Jurkat, Clone E6-1 (cell line): ENCODE data around the gene RBKS. TPM values are rescaled to one million over a fixed set of nuclear protein-coding genes. Genes with fewer than 3 reads are reported as not detected.
A peak's percentile ranks its signal among the peaks of the same experiment; 100 is the strongest.

Source experiments
- DNase-seq: peaks from one replicate; pipeline ENCODE4 v3.0.0-alpha.2; 2011; ENCODE audit warnings: low read depth, low spot score
- H3K4me3 ChIP-seq: 2 replicates; pipeline ENCODE4 v1.5.1; 2011; ENCODE audit warnings: mild to moderate bottlenecking, low read length, control low read depth, moderate library complexity
- polyA plus RNA-seq: library from polyadenylated mRNA; unstranded; fragments of >200 nt; gene quantifications from one replicate; pipeline ENCODE4 v1.2.1, GENCODE V29; 2012; ENCODE audit warnings: missing spikeins; ENCODE audit not compliant: insufficient read length, insufficient read depth

The RBKS gene
- polyA plus RNA-seq, result 1.7 TPM

DNA sequence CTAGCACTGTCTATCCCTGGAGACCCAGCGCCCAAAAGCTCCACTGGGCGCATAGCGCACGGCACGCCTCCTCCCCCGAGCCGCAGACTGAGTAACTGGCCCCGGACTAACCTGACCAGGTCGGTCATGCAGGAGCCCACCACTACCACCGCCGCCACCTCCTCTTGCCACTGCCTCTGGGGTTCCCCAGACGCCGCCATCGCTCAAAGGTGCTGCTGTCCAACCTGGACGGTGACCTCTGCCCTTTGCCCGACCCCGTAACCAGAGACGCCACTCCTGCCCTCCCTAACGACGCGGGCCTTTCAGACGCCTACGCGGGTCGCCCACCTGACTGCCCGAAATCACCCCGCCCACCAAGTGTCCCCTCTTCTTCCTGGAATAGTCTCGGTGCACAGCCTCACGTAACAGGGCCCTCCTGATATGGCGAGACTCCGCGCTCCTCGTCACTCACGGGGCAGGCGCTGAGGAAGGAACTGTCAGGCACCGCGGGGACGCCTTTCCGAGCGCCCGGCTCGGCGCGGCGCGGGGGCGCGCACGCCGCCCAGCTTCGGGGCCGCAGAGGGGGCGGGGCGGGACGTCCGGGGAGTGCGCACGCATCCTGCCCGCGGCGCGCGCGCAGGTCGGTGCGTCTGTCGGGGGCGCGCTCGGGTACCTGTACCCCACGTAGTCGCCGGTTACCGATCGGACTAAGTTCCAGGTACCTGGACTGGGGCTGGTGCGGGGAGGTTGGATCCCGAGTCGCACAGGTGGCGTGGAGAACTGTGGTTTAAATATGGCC lies at the start of gene RBKS, which contains the start of gene BABAM2:
TSS of gene RBKS (minus strand) at position 242 of the 778 bp plus-strand sequence. CDS start at position 200, 42 bp downstream.
TSS of gene BABAM2 (plus strand) at position 584 of the 778 bp plus-strand sequence. CDS start 3,828 bp downstream, outside the sequence.
- H3K4me3 ChIP-seq, result peak within 1 kb of the TSS; percentile 91

DNA sequence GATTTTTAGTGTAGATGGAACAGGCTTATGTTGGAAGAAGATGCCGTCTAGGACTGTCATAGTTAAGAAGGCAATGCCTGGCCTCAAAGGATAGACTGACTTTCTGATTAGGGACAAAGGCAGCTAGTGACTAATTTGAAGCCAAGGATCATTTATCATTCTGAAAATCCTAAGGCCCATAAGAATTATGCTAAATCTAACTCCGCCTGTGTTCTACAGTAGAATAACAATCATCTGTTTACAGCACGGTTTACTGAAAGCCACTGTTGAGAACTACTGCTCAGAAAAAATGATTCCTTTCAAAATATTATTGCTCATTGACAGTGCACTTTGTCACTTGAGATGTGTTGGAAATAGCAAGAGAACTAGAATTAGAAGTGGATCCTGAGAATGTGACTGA lies 44.8 kb upstream of the RBKS start:
- H3K4me3 ChIP-seq, result no peak overlapping the region
- no peak for DNase-seq

More for the DNA sequence above, at the start of gene RBKS, which contains the start of gene BABAM2:
- DNase-seq, result peak; percentile 70

DNA sequence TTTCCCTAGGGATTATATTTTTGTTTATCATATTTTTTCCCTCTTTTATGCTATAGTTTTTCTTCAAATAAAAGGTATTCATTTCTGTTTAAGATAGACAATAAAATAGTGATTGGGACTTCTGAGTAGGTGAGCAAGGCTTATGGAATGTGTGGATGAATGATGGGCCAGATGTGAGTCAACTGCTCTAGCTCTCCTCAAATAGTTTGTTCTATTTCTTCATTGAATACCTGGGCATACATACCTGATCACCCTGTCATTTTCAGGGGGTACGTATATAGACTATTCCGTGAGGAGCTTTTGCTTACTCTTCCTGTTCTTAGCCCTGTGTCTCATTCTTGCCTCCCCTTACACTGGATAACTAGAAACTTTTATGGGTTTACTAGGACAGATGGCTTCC lies 42.2 kb upstream of the RBKS start:
- no peak overlapping the region for H3K4me3 ChIP-seq
- DNase-seq, result no peak

DNA sequence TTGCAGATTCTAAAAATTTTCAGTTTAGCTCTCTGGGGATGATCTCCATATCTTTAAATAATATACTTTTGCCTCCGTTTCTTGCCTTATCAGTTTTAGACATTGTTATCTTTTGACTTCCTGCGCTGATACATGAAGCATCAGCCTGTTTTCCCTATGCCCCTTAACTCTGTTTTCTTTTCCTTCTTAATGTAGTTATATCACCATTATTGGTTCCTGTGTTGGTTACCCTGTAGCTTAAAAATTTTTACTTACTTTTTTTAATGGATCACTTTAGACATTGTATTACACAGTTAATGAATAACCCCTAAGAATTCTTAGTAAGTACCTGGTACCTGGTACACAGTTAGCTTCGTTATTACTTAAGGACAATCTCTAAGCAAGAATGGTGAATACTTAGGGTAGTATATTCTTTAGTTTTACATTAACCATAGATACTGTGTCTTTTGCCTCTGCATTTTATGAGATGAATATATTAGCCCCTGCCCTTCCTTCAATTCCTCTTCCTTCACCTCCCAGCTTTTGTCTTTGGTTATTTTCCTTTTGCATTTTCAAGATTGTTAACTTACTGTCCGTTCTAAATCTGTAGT lies 41.3 kb upstream of the RBKS start:
- DNase-seq, result no peak
- no peak overlapping the region for H3K4me3 ChIP-seq

DNA sequence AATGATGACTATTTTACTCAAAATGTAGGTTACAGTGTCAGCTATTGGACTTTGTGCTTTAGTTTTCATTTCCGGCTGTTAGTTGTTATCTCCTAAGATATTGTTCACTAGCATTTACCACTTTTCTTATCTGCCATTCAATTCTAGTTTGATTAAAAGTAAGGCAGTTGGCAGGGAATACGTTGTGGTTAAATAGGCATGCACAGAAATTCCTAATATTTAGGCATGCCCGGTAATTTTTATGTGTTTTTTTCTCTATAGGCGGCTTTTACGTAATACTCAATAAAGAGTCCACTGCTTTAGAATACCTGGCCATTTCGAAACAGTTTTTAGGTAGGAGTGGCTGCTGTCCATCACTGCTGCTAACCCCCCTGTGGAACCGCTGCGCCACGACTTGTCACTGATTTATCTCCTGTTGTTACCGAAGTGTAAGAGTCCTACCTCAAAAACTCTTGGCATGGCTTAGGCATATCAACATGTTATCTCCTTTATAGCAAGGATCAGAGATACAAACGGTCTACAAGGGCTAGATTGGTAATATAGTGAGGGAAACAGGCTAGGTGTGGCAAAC lies 39.8 kb upstream of the RBKS start:
- DNase-seq, result no peak
- H3K4me3 ChIP-seq, result no peak overlapping the region

DNA sequence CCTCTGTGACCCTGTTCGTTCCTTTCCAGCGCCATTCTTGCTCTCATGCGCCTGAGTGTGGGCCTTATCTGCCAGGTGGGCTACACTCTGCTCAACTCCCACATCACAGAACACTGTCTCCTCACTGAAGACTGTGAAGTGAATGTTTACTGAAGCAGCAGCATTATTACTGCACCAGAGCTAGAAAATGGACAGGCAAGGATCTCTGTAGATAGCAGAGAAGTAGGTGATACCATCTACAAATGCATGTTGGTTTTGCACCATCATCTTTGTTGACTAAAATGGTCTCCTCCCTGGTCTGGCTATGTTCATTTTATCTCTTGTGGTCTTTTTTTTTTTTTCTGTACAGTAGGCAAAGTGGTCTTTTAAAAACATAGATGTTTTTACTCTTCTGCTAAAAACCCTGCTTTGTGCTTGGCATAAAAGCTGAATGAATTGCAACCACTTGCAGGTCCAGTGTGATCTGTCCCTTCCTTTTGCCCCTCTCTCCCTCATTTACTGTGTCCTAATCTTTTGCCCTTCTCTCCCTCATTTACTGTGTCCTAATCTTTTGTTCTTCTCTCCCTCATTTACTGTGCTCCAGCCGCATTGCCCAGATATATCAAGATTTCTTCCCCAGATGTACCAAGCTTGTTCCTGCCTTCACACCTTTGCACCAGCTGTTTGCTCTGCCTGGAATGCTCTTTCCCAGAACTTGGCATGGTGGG lies 35.7 kb upstream of the RBKS start:
- no peak overlapping the region for H3K4me3 ChIP-seq

DNA sequence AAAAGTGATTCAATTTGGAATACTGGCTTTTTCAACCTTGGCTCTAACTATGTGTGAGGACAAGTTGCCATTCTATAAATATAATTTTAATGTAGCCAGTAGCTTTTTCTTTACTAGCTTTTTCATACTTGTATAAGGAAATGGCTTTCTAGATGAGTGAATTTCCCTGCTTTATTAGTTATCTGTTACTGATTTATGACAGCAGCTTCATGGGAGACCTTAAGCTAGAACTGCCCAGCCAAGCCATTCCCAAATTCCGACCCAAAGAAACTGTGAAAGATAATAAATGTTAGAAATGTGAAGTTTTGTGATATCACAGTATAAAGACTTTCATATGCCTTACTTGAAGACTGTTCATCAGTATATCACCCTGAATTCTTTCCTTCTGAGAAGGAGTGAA lies 32.7 kb upstream of the RBKS start:
- no peak for DNase-seq
- no peak overlapping the region for H3K4me3 ChIP-seq

More for the DNA sequence above, 35.7 kb upstream of the RBKS start:
- DNase-seq, result no peak

DNA sequence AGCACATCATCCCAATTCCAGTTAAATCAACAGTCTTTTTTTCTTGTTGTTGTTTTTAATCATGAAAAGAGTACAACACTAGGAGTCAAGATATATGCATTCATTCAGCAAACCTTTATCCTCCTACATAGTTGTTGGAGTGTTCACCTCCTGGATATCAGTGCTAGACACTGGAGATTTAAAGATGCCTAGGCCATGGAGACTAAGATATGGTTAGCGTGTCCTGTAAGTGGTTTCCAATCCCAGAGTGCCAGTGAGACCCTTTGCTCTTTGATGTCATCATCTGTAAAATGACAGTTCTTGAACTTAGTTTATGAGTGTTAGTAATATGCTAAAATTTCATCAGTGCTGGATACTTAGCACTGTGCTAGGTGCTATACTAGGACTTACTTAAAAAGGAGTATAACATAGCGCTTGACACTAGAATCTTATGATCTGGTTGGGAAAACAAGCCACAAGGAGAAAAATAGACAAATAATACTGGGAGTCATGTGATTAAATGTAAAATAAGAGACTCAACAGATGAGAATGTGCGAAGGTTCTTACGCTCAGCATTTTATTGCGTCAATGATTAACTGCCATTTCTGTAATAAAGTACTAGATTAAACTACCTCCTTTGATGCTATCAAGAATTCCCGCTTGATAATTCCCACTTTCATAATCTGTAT lies 31.8 kb upstream of the RBKS start:
- H3K4me3 ChIP-seq, result no peak overlapping the region
- no peak for DNase-seq

DNA sequence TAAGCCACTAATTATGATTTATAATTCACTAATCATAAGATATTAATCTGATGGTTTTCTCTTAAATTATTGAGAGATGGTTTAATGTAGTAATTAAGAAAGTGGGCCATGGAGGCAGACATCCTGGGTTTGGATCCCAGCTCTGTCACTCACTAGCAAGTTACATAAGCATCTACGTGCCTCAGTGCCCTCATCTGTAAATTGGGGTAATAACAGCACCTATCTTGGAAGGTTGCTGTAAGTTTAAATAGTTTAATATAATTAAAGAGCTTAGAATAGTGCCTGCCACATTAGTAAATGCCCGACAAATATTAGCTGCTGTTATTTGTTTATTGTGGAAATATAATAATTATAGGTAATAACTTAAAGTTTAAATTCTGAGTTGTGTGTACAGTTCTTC lies 31.2 kb upstream of the RBKS start:
- no peak overlapping the region for H3K4me3 ChIP-seq
- no peak for DNase-seq

DNA sequence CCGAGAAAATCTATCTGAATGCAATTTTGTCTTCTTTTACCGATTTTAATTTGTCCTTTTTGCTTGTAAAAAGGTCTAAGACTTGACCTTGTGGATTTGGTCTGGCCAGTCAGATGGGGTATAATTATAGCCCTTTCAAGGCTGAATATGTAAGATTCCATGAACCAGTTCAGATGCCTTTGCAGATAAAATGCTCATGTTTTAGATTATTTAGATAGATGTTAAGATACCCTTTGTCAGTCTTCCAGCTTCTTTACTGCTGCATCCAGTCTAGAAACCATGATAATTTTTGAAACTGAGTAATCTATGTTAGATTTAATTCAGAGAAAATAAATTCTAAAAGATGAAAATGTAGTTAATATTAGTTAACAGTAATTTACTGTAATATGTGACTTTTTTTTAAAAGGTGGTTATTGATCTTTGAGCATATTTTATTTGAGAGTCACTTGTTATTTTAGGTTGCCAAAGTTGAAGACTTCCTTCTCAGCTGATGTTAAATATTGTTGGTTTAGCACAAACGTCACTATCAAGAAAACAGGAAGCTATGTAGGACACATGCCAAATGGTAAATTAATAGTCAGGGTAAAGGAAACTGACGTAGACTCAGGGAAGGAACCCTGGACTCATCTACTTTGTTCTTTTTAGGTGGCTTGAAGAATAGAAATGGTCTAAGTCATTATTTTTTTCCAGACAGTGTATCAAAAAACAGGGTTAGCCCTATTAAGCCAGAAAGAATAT lies 30.1 kb upstream of the RBKS start:
- no peak for DNase-seq
- no peak overlapping the region for H3K4me3 ChIP-seq

DNA sequence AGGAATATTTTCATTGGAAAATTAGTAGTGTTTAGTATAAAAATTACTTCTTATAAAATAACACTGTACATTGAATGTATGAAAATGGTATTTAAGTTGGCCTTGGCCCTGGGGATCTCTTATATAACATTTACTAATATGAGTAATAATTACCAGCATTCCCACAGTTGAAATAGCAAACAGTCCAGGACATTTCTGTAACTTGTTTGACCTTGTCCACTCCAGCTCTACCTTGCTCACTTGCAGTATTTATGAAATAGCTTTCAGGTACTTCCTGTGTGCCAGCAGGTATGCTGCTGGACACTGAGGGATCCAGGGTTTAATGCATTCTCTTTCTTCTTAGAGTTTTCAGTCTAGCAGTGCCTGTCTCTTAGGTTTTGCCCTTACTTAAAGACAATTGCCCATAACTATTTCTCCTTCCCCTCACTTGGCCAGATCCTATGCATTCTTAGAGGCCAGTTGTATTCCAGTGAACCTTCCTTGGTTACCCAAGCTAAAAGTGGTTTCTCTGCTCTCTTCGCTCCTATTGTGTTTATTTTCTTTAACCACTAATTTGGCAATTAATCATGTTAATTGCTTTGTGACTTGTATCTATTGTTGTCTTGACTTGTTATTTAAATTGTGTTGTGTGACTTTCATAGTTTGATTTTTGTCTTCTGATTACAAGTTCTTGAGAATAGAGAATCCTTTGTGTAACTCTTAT lies 26.3 kb upstream of the RBKS start:
- no peak overlapping the region for H3K4me3 ChIP-seq

DNA sequence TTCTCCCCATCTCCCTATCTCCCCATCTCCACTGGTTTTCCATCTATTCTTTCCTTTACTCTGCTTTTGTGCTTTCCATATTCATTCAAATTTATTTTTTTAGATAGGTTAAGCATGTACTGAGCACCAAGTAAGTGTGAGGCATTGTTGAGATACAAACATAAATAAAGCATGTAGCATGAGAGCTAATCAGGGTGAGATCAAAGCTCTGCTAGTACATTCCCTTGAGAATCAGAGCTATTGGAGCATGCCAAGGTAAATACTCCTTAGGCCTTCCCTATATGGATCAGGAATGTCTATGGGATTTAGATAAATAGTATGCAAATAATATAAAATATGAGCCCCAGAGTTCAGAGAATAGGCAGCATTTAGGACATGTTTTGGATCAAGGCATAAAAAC lies 25.7 kb upstream of the RBKS start:
- H3K4me3 ChIP-seq, result no peak overlapping the region
- no peak for DNase-seq

More for the DNA sequence above, 26.3 kb upstream of the RBKS start:
- no peak for DNase-seq

DNA sequence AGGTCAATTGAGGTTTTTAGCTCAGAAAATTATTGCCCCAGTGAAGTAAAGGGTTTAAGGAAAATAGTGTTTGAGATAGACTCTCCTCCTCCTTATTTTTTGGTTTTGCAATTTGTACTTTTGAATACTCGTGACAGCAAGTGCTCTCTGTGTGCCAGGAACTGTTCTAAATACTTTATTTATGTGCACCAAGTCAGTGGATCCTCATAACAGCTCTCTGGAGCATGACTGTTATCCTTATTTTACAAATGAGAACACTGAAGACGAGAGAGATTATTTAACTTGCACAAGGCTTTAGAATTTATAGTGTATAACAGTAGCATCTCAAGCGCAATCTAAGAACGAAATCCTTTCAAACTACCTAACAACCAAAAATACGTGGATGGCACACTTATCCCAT lies 25.0 kb upstream of the RBKS start:
- no peak for DNase-seq
- no peak overlapping the region for H3K4me3 ChIP-seq

DNA sequence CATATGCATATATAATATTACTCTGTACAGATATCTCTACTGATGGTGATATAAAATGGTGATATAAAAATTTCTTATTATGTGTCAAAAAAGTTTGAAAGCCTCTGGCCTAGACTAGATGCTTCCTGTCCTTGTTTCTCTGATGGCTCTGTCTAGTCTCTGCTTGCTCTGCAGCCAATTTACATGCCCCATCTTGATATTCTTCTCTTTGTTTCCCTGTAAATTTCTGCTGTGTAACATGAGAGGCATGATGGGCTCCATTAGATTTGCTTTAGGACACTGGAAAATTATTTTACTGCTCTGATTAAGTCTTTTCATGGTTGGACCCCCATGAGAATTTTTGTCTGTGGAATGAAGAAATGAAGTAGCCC lies 24.6 kb upstream of the RBKS start:
- H3K4me3 ChIP-seq, result no peak overlapping the region

DNA sequence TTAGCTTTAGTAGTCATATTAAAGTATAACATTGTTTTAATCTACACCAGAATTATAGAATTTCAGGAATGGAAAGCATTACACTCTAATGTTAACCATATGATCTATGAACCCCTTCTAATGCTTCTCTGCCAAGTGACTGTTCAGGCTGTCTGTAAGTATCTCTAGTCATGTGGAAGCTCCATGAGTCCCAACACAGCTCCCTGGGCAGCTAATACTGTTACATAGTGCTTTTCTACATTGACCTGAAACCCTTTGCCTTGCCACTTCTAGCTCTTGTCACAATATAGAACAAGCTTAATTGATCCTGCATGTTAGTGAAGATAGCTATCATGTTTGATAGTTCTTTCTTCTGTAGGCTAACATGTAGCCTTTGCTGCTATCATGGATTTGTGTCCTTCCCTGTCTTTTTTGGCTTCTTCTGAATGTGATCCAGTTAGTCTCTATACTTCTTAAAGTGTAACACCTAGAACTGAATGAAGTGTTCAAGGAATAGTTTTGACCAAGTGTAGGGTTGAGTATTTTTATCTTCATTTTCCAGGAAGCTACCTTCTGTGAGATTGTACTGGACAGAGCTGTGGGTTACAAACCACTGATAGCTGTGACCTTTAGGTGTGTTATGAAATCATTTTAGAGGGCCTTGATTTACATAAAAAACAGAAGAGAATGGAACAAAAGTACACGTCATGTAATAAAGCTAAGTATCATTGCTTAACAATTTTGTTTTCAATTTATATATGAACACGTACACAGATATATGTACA lies 24.0 kb upstream of the RBKS start:
- DNase-seq, result no peak
- H3K4me3 ChIP-seq, result no peak overlapping the region

More for the DNA sequence above, 24.6 kb upstream of the RBKS start:
- no peak for DNase-seq

DNA sequence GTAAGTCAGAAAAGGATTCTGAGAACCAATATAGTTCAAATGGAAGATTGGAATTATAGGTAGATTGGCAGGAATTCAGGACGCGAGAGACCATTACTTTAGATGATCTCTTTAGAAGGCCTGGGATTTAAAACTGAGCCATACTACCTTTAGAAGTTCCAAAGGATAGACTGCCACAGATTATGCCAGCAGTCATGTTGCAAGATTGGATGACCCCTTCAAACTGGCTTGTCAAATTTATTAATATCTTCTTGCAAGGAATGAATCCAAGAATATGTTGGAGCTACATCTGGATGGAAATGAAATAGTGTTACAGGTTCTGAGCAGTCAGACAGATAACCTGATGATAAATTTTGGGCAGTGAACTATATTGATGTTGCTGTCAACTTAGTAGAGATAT lies 22.3 kb upstream of the RBKS start:
- DNase-seq, result no peak
- no peak overlapping the region for H3K4me3 ChIP-seq

DNA sequence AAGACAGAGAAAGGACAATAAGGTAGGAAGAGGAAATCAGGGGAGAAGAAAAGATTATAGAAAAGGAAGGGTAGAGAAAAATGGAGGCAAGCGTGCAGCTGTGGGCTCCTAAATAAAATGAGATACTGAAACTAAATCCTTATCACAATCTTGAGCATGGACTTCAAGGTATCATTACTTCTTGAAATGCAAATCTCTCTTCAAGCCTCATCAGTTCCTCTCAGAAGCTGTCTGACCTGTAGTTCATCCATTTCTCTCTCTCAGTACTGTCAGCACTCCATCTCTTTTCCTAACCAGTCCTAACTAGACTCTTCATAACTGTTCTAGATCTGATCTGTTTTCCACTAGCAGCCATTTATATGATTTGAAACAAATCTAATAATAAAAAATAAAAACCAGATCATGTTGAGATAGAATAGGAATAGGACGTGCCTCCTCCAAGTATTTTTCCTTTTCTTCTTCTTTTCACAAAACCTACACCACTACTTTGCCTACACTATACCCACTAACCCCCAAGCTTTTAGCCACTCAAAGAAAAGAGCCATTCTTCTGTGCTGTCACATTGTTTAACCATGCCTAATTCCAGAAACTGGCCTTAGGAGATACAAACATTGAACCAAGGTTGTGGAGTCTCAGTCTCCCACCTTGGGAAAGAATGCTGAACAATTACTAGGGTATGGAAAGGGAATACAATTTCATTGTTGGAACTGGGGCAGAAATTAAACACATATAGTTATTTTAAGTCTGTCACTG lies 21.4 kb upstream of the RBKS start:
- no peak for DNase-seq
- H3K4me3 ChIP-seq, result no peak overlapping the region
